SU-DHL-6 (cell line): ENCODE measurements around the gene KCNT2.

ENCODE experiments used
- H2AFZ ChIP-seq: fragments of 200-600 bp; sonication (generic); 2 replicates; pipeline ENCODE4 v1.6.1; 2014; ENCODE audit warnings: low read depth, mild to moderate bottlenecking, moderate library complexity, mixed read lengths, antibody characterized with exemption, low read length; ENCODE audit not compliant: severe bottlenecking
- H3F3A ChIP-seq: fragments of 200-600 bp; shearing (Covaris generic); 2 replicates; pipeline ENCODE4 v1.6.0; 2016; ENCODE audit warnings: antibody characterized with exemption, mild to moderate bottlenecking; ENCODE audit not compliant: insufficient read depth
- H3K27ac ChIP-seq: fragments of 200-600 bp; sonication (generic); 2 replicates; pipeline ENCODE4 v1.5.1; 2016; ENCODE audit warnings: low read depth, mild to moderate bottlenecking, low read length, moderate library complexity, mixed read lengths
- H3K27me3 ChIP-seq: fragments of 200-600 bp; sonication (generic), shearing (Covaris generic); 2 replicates; pipeline ENCODE4 v1.6.0; 2014; ENCODE audit warnings: mild to moderate bottlenecking, low read length
- H3K36me3 ChIP-seq: fragments of 200-600 bp; sonication (generic); 2 replicates; pipeline ENCODE4 v1.6.1; 2014; ENCODE audit warnings: mild to moderate bottlenecking, low read length, mixed read lengths
- H3K4me2 ChIP-seq: fragments of 300-600, 200-600 bp; shearing (Covaris generic), sonication (generic); 2 replicates; pipeline ENCODE4 v1.6.0; 2014; ENCODE audit warnings: low read length, low read depth, mild to moderate bottlenecking; ENCODE audit not compliant: poor library complexity, severe bottlenecking
- H3K4me3 ChIP-seq: fragments of 200-600 bp; sonication (generic); 2 replicates; pipeline ENCODE4 v1.5.1; 2014; ENCODE audit warnings: antibody characterized with exemption, low read length, mild to moderate bottlenecking, mixed read lengths; ENCODE audit not compliant: insufficient read depth, poor library complexity, severe bottlenecking
- H3K79me2 ChIP-seq: fragments of 200-600 bp; sonication (generic); 2 replicates; pipeline ENCODE4 v1.6.1; 2014; ENCODE audit warnings: mild to moderate bottlenecking, low read length, moderate library complexity; ENCODE audit not compliant: insufficient read depth
- H3K9ac ChIP-seq: fragments of 200-600 bp; sonication (generic); 2 replicates; pipeline ENCODE4 v1.7.0; 2014; ENCODE audit warnings: mild to moderate bottlenecking, low read length
- H3K9me2 ChIP-seq: fragments of 200-600 bp; sonication (generic); replicated peaks from 2 replicates; pipeline ENCODE4 v1.6.1; 2014; ENCODE audit warnings: low read length; ENCODE audit not compliant: insufficient read depth
- H3K9me3 ChIP-seq: fragments of 200-600 bp; sonication (generic); 2 replicates; pipeline ENCODE4 v1.6.1; 2014; ENCODE audit warnings: low read length, mixed read lengths; ENCODE audit not compliant: insufficient read depth
- H4K20me1 ChIP-seq: fragments of 200-600 bp; sonication (generic); 2 replicates; pipeline ENCODE4 v1.6.1; 2014; ENCODE audit warnings: low read depth, mild to moderate bottlenecking, antibody characterized with exemption, low read length, moderate library complexity, mixed read lengths
- CTCF ChIP-seq: fragments of 200-600 bp; sonication (generic); IDR thresholded peaks from one replicate; pipeline ENCODE4 v1.5.1; 2017; ENCODE audit warnings: antibody characterized with exemption, mild to moderate bottlenecking, low read length, moderate library complexity; ENCODE audit not compliant: insufficient read depth, poor library complexity, severe bottlenecking
- EZH2phosphoT487 ChIP-seq: fragments of 200-600 bp; sonication (generic), shearing (Covaris generic); conservative IDR thresholded peaks from 2 replicates; pipeline ENCODE4 v1.6.1; 2018; ENCODE audit warnings: mild to moderate bottlenecking, antibody characterized with exemption, low read length, moderate library complexity, mixed read lengths

Gene KCNT2

GRCh38 chr1:196440711-196441110, 167.5 kb downstream of the KCNT2 start:
- Histone ChIP-seq H3F3A (no peaks in the 10 kb centered on the region), H3K27ac (no peak overlapping the region), H3K79me2 (no peaks in the 10 kb centered on the region), H4K20me1 (no peaks in the 10 kb centered on the region), H3K27me3 (no peaks in the 10 kb centered on the region), H3K9me3 (no peaks in the 10 kb centered on the region), H3K9me2 (no peaks in the 10 kb centered on the region), H3K9ac (no peak overlapping the region), H3K36me3 (no peaks in the 10 kb centered on the region), H2AFZ (no peak overlapping the region), H3K4me3 (no peak overlapping the region), H3K4me2 (no peak overlapping the region)
- TF ChIP-seq EZH2phosphoT487 (no peak), CTCF (no peak)

GRCh38 chr1:196438329-196438728, 169.9 kb downstream of the KCNT2 start:
- Histone ChIP-seq H3K4me2 (no peak overlapping the region), H4K20me1 (no peaks in the 10 kb centered on the region), H3K4me3 (no peak overlapping the region), H2AFZ (no peak overlapping the region), H3K27me3 (no peaks in the 10 kb centered on the region), H3K79me2 (no peaks in the 10 kb centered on the region), H3K36me3 (no peaks in the 10 kb centered on the region), H3F3A (no peaks in the 10 kb centered on the region), H3K9ac (no peak overlapping the region), H3K27ac (no peak overlapping the region), H3K9me2 (no peaks in the 10 kb centered on the region), H3K9me3 (no peaks in the 10 kb centered on the region)
- TF ChIP-seq EZH2phosphoT487 = no peak
- no peak for TF ChIP-seq CTCF

GRCh38 chr1:196437671-196438070, 170.6 kb downstream of the KCNT2 start:
- H3K4me2 ChIP-seq = no peak overlapping the region
- H2AFZ ChIP-seq = no peak overlapping the region
- no peaks in the 10 kb centered on the region for H3F3A ChIP-seq
- no peak for TF ChIP-seq EZH2phosphoT487
- TF ChIP-seq CTCF = no peak
- no peaks in the 10 kb centered on the region for H3K9me2 ChIP-seq
- no peaks in the 10 kb centered on the region for H3K27me3 ChIP-seq
- no peaks in the 10 kb centered on the region for H4K20me1 ChIP-seq
- no peaks in the 10 kb centered on the region for H3K9me3 ChIP-seq
- H3K27ac ChIP-seq = no peak overlapping the region
- no peaks in the 10 kb centered on the region for H3K79me2 ChIP-seq
- H3K36me3 ChIP-seq = no peaks in the 10 kb centered on the region
- H3K4me3 ChIP-seq = no peak overlapping the region
- no peak overlapping the region for H3K9ac ChIP-seq
